Activated naive CD4-positive, alpha-beta T cell treated with anti-CD3 and anti-CD28 coated beads, Interleukin-2, amount 50 U/mL, for 72 hours (primary cell): ENCODE results near the gene EIF2AK2. TPM values are rescaled to one million over a fixed set of nuclear protein-coding genes. Genes with fewer than 3 reads are reported as not detected.
A peak's percentile ranks its signal among the peaks of the same experiment; 100 is the strongest.
"Not testable (repeated sequence)": the region's sequence is repeated elsewhere in the genome, so short reads cannot be mapped to it uniquely, and the experiment has no call there.

Experiments used
- ATAC-seq, 2 donors: fragments of 150-1000 bp; cut with Tn5 transposase; 2 replicates each; pipeline ENCODE4 v1.10.0; 2021; ENCODE audit warnings: mild to moderate bottlenecking in 2 of 2, moderate library complexity in 2 of 2
- DNase-seq, 2 donors: peaks; one replicate each; pipeline ENCODE4 v3.0.0; 2021 to 2022; ENCODE audit warnings: low spot score in 2 of 2
- H3K27ac Mint-ChIP-seq, 2 donors: one replicate each; pipeline ENCODE4 v1.8.0; 2022; ENCODE audit warnings: mild to moderate bottlenecking in 2 of 2, mixed read lengths in 2 of 2
- H3K36me3 Mint-ChIP-seq, 2 donors: one replicate each; pipeline ENCODE4 v1.8.0; 2022; ENCODE audit warnings: mixed read lengths in 2 of 2
- H3K9me3 Mint-ChIP-seq, 2 donors: one replicate each; pipeline ENCODE4 v1.8.0; 2022; ENCODE audit warnings: mixed read lengths in 2 of 2
- total RNA-seq, 2 donors: library from RNA; stranded (reverse); gene quantifications; one replicate each; pipeline ENCODE4 v1.2.3, GENCODE V29; 2022

The EIF2AK2 gene
- 10 to 100 TPM; 32.0 to 68.6 TPM for total RNA-seq

GRCh38 chr2:37156857-37157714, at the start of gene EIF2AK2:
Gene EIF2AK2, minus strand, starts transcription at chr2:37156980. Its CDS starts 9,174 bp downstream, at chr2:37147806.
- peak; percentile 94 to 95 for ATAC-seq
- peak; percentile 78 to 81 for DNase-seq
- Mint-ChIP-seq H3K27ac (peak within 1 kb of the TSS; percentile 87 to 98), H3K9me3 (peaks cover 0 to 12% of the 10 kb centered on the region in 2 donors), H3K36me3 (peaks cover 15 to 41% of the 10 kb centered on the region in 2 donors)

GRCh38 chr2:37205689-37206341, 49.0 kb upstream of the EIF2AK2 start:
- ATAC-seq (no peak), DNase-seq (no peak)
- peaks cover 64 to 87% of the 10 kb centered on the region in 2 donors for H3K36me3 Mint-ChIP-seq
- H3K27ac Mint-ChIP-seq, result no peak overlapping the region
- peaks cover 28 to 43% of the 10 kb centered on the region in 2 donors for H3K9me3 Mint-ChIP-seq

DNA sequence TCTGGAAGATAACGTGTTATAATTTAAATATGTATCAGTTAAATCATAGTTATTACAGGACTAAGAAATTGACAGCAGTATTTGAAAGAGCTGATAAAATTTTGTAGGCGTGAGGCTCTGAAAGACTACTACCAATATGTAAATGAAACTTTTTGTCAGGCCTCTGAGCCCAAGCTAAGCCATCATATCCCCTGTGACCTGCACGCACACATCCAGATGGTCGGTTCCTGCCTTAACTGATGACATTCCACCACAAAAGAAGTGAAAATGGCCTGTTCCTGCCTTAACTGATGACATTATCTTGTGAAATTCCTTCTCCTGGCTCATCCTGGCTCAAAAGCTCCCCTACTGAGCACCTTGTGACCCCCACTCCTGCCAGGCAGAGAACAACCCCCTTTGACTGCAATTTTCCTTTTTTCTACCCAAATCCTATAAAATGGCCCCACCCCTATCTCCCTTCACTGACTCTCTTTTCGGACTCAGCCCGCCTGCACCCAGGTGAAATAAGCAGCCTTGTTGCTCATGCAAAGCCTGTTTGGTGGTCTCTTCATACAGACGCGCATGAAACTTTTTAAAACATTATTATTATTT, 48.4 kb upstream of the EIF2AK2 start:
- ATAC-seq, result not testable (repeated sequence)

DNA sequence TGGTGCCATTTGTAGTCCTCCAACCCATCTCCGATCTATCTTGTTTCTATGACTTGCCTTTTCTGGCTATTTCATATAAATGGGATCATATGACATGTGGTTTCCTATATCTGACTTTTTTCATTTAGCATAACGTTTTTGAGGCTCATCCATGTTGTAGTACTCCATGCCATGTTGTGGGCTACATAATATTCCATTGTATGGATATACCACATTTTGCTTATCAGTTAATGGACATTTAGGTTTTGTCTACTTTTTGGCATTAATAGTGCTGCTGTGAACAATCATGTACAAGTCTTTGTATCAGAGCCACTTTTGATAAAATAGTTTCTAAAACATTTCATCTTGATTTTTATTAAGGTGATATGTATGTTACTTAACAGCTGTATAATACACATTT, 46.9 kb upstream of the EIF2AK2 start:
- Mint-ChIP-seq H3K27ac (no peak overlapping the region), H3K9me3 (peaks cover 19 to 34% of the 10 kb centered on the region in 2 donors), H3K36me3 (peaks cover 43 to 72% of the 10 kb centered on the region in 2 donors)
- ATAC-seq, result no peak
- no peak for DNase-seq

More for the DNA sequence above, 48.4 kb upstream of the EIF2AK2 start:
- DNase-seq, result not testable (repeated sequence)
- Mint-ChIP-seq H3K27ac (peak overlapping the region in 1 of 2 donors; percentile 87), H3K36me3 (peaks cover 58 to 80% of the 10 kb centered on the region in 2 donors), H3K9me3 (peaks cover 28 to 43% of the 10 kb centered on the region in 2 donors)

DNA sequence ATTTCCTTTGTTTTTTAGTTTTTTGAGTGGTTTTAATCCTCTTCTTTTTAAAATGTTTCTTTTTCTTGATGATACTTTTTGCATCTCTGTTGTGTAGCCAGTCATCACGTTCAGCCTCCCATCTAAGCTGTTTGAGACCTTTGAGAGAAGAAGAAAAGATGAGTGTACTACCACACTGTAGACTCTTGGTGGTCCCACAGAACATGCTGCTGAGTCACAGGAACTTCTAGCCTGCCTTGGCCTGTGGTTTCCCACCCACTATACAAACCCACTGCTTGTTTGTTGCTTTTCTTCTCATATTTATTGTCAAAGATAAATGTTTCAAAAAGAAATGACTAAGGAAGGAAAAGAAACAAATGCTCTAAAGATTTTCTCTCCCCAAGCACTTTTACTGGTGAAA, 45.0 kb upstream of the EIF2AK2 start:
- DNase-seq (no peak), ATAC-seq (peak; percentile 49 to 79)
- Mint-ChIP-seq H3K27ac (peak overlapping the region; percentile 35 to 91), H3K9me3 (peaks cover 6 to 17% of the 10 kb centered on the region in 2 donors), H3K36me3 (peaks cover 24 to 53% of the 10 kb centered on the region in 2 donors)

DNA sequence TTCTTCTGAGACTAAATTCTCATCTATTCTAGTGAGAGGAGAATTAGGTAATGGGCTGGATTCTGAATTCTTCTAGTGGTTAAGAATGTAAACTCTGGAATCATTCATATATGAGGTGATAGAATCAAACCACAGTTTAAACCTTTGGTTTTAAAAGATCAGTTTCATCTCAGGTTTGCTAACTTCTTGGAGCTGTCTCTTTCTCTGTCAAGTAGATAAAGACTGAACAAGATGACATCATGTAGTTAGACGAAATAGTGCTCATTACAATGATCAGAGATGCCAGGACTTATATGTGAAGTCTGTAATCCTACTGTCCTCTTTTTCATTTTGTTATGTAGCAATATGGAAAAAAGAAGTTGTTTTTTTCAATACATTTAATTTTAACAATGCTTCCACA, 44.4 kb upstream of the EIF2AK2 start:
- ATAC-seq, result peak in 1 of 2 donors; percentile 19
- Mint-ChIP-seq H3K27ac (peak overlapping the region in 1 of 2 donors; percentile 93), H3K9me3 (peaks cover 3 to 15% of the 10 kb centered on the region in 2 donors), H3K36me3 (peaks cover 23 to 52% of the 10 kb centered on the region in 2 donors)
- no peak for DNase-seq

DNA sequence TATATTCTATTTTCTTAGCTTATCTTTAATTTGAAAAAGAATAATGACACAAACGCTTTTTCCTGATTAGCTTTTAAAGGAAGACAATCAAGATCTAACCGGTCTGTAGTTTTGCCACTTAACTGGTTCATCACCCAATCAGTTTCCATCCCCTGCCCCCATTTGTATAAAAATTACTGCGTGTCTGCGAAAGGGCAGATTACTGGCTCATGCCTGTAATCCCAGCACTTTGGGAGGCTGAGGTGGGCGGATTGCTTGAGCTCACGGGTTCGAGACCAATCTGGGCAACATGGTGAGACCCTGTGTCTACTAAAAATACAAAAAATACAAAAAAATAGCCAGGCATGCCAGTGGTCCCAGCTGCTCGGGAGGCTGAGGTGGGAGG, 41.9 kb upstream of the EIF2AK2 start:
- H3K27ac Mint-ChIP-seq, result no peak overlapping the region
- ATAC-seq (no peak), DNase-seq (no peak)
- peaks cover 13 to 35% of the 10 kb centered on the region in 2 donors for H3K36me3 Mint-ChIP-seq
- peaks cover 0 to 3% of the 10 kb centered on the region in 2 donors for H3K9me3 Mint-ChIP-seq

- Mint-ChIP-seq H3K27ac (peak within 1 kb of the TSS; percentile 97 to 100), H3K9me3 (no peaks in the 10 kb centered on the region), H3K36me3 (peaks cover 9 to 24% of the 10 kb centered on the region in 2 donors)
- DNase-seq (peak; percentile 87 to 90), ATAC-seq (peak; percentile 85)
Observed at GRCh38 chr2:37196320-37197195, 39.8 kb upstream of the EIF2AK2 start, which contains the start of gene CEBPZOS. Gene CEBPZOS, plus strand, starts transcription at chr2:37196496. Its CDS starts 3,209 bp downstream, at chr2:37199705.

DNA sequence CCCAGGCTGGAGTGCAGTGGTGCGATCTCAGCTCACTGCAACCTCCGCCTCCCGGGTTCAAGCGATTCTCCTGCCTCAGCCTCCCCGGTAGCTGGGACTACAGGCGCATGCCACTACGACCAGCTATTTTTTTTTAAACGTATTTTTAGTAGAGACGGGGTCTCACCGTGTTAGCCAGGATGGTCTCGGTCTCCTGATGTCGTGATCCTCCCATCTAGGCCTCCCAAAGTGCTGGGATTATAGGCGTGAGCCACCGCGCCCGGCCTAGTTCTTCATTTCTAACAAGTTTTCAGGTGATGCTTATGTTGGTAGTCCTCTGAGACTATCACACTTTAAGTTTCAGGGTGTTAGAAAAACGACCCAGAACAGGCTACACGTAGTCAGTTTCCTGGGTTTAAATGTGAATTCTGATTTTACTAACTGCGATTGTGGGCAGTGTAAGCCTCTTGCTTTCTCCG, 39.1 kb upstream of the EIF2AK2 start:
- not testable (repeated sequence) for DNase-seq, H3K9me3 Mint-ChIP-seq, ATAC-seq
- Mint-ChIP-seq H3K27ac (peak overlapping the region; percentile 97 to 100), H3K36me3 (peaks cover 9 to 20% of the 10 kb centered on the region in 2 donors)

DNA sequence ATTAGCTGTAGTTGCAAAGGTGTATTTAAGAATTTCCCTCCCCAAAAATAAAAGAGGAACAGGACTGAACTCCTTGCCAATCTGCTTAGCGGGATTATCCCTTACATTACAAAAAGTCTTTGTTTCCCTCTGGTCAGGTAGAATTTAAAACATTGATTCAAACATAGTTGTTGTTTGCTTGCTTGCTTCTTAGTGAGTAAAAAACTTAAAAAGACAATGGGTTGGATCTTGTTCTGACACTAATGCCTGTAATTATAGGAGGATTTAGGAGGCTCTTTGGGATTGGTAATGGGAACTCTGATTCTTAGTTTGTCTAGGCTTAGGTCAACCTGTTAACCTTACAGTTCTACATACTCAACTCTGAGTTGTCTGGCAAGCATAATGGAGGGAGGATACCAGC, 35.8 kb upstream of the EIF2AK2 start:
- DNase-seq, result no peak
- H3K9me3 Mint-ChIP-seq, result no peaks in the 10 kb centered on the region
- ATAC-seq, result no peak
- peaks cover 9 to 13% of the 10 kb centered on the region in 2 donors for H3K36me3 Mint-ChIP-seq
- H3K27ac Mint-ChIP-seq, result no peak overlapping the region

DNA sequence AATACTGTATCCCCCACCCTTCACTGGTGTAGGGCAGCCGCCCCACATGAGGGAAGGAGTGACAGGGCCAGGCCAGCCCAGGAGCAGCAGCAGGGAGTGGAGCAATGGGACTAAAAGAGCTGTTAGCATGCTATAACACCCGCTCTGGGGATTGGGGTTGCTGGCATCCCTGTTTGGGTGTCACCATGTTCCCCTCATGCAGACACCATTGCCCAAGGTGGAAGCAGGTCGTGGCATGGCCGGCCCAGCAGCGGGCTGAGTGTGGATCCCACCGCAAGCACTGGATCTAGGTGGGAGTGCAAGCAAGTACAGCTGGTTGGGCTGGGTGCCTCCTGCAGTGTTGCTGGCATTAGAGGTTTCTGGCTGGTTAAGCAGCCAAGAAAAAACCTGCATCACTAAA, 35.0 kb upstream of the EIF2AK2 start:
- DNase-seq (no peak), ATAC-seq (no peak)
- no peak overlapping the region for H3K27ac Mint-ChIP-seq
- H3K36me3 Mint-ChIP-seq, result peaks cover 9 to 13% of the 10 kb centered on the region in 2 donors
- H3K9me3 Mint-ChIP-seq, result no peaks in the 10 kb centered on the region

- ATAC-seq (no peak), DNase-seq (no peak)
- no peaks in the 10 kb centered on the region for H3K9me3 Mint-ChIP-seq
- peaks cover 6 to 9% of the 10 kb centered on the region in 2 donors for H3K36me3 Mint-ChIP-seq
- no peak overlapping the region for H3K27ac Mint-ChIP-seq
Observed at GRCh38 chr2:37191253-37191652, 34.5 kb upstream of the EIF2AK2 start.

DNA sequence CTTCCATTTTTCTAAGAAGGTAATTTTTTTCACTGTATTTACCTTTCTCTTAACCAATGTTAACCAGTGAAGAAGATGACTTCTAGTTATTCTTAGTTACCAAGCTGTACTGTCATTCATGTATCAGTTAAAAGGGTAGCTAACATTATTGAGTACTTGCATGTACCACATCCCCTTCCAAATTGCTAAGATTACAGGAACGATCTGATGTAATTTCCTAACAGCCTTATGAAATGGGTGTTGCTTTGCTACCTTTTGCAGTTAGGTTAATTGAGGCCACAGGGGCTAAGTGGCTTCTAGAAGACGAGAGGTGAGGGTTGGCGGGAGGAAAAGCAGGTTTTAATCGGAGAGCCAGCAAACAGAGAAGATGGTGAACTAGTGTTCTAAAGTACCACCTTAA, 33.5 kb upstream of the EIF2AK2 start:
- DNase-seq (no peak), ATAC-seq (peak in 1 of 2 donors; percentile 41)
- Mint-ChIP-seq H3K36me3 (peaks cover 0 to 2% of the 10 kb centered on the region in 2 donors), H3K9me3 (no peaks in the 10 kb centered on the region), H3K27ac (peak overlapping the region in 1 of 2 donors; percentile 6)

- H3K36me3 Mint-ChIP-seq, result no peaks in the 10 kb centered on the region
- no peaks in the 10 kb centered on the region for H3K9me3 Mint-ChIP-seq
- DNase-seq (no peak), ATAC-seq (peak; percentile 34 to 66)
- no peak overlapping the region for H3K27ac Mint-ChIP-seq
Observed at GRCh38 chr2:37189452-37190153, 32.8 kb upstream of the EIF2AK2 start.

- Mint-ChIP-seq H3K36me3 (no peaks in the 10 kb centered on the region), H3K9me3 (no peaks in the 10 kb centered on the region), H3K27ac (no peak within 1 kb of the TSS)
- no peak for ATAC-seq
- DNase-seq, result no peak
Observed at GRCh38 chr2:37188570-37188969, 31.8 kb upstream of the EIF2AK2 start, which contains the start of gene SULT6B1. Gene SULT6B1, minus strand, starts transcription at chr2:37188670. Its CDS starts 30 bp downstream, at chr2:37188640.
